WERI-Rb-1 (cell line): ENCODE data around the gene MAL.

Source experiments
- DNase-seq: peaks from one replicate; pipeline ENCODE4 v3.0.0-alpha.2; 2020
- H3K27ac ChIP-seq: fragments of 250-450 bp; sonication (Bioruptor Pico); 2 replicates; pipeline ENCODE4 v1.5.1; 2020; ENCODE audit warnings: mild to moderate bottlenecking, moderate library complexity
- H3K27me3 ChIP-seq: fragments of 250-450 bp; sonication (Bioruptor Pico); 2 replicates; pipeline ENCODE4 v1.5.1; 2021; ENCODE audit warnings: mild to moderate bottlenecking, low read depth, moderate library complexity; ENCODE audit not compliant: insufficient read depth, severe bottlenecking
- H3K36me3 ChIP-seq: fragments of 250-450 bp; sonication (Bioruptor Pico); 2 replicates; pipeline ENCODE4 v1.5.1; 2020; ENCODE audit warnings: mild to moderate bottlenecking, moderate library complexity
- H3K4me3 ChIP-seq: 2 replicates; pipeline ENCODE4 v1.5.1; 2011; ENCODE audit warnings: low read depth, mild to moderate bottlenecking, control low read depth, low read length
- H3K9me3 ChIP-seq: fragments of 250-450 bp; sonication (Bioruptor Pico); 2 replicates; pipeline ENCODE4 v1.5.1; 2021; ENCODE audit warnings: mild to moderate bottlenecking, moderate library complexity; ENCODE audit not compliant: severe bottlenecking
- TF ChIP-seq, protein P1 (sequence below): IDR thresholded peaks from 2 replicates; pipeline ENCODE4 v1.5.1; 2011; ENCODE audit warnings: low read depth, mild to moderate bottlenecking, control low read depth, inconsistent platforms, low read length

MAL gene

DNA sequence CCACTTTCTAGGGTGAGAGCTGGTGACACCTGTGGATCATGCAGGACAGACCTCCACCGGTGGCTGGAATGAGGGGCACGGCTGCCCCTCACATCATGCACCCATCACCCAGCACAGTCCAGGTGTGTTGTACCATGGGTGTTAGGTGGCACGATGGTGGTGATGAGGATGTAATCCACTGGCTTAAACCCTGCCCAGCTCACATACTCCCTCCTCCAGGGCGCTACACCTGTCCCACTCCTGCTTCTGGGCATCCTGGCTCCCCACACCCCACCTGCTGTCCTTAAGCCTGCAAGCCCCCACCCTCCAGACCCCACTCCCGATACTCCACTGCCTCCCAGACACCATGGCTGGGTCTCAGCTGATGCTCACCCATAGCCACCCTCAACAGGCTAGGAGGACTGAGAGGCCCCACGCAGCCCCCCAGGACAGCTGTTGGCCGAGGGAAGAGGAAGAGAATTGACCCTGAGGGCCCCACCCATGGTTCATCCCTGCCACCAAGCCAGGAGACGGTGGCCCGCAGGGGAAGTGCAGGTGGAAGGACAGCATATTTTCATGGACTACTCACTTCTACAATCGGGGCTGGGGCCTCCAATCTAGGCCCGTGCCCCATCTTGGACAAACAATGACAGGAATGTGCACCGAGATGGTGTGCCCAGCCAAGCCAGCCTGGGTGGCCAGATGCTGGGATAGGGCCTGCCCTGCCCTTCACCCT lies 34.3 kb downstream of the MAL start:
- Histone ChIP-seq H3K36me3 (no peaks in the 10 kb centered on the region), H3K9me3 (no peaks in the 10 kb centered on the region), H3K4me3 (no peak overlapping the region), H3K27ac (no peak overlapping the region), H3K27me3 (no peaks in the 10 kb centered on the region)
- TF ChIP-seq, protein P1, sequence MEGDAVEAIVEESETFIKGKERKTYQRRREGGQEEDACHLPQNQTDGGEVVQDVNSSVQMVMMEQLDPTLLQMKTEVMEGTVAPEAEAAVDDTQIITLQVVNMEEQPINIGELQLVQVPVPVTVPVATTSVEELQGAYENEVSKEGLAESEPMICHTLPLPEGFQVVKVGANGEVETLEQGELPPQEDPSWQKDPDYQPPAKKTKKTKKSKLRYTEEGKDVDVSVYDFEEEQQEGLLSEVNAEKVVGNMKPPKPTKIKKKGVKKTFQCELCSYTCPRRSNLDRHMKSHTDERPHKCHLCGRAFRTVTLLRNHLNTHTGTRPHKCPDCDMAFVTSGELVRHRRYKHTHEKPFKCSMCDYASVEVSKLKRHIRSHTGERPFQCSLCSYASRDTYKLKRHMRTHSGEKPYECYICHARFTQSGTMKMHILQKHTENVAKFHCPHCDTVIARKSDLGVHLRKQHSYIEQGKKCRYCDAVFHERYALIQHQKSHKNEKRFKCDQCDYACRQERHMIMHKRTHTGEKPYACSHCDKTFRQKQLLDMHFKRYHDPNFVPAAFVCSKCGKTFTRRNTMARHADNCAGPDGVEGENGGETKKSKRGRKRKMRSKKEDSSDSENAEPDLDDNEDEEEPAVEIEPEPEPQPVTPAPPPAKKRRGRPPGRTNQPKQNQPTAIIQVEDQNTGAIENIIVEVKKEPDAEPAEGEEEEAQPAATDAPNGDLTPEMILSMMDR, result no peak
- DNase-seq, result no peak

- Histone ChIP-seq H3K4me3 (no peak overlapping the region), H3K27me3 (no peaks in the 10 kb centered on the region), H3K27ac (no peak overlapping the region), H3K36me3 (no peaks in the 10 kb centered on the region), H3K9me3 (no peaks in the 10 kb centered on the region)
- TF ChIP-seq, protein P1, result no peak
- no peak for DNase-seq
Observed at GRCh38 chr2:95060446-95061118, 35.1 kb downstream of the MAL start.

- H3K36me3 ChIP-seq, result no peaks in the 10 kb centered on the region
- no peaks in the 10 kb centered on the region for H3K27me3 ChIP-seq
- TF ChIP-seq, protein P1, result no peak
- DNase-seq, result no peak
- H3K9me3 ChIP-seq, result no peaks in the 10 kb centered on the region
- H3K27ac ChIP-seq, result no peak overlapping the region
- H3K4me3 ChIP-seq, result no peak overlapping the region
Observed at GRCh38 chr2:95061119-95061512, 35.6 kb downstream of the MAL start.

GRCh38 chr2:95061601-95062183 lies 36.2 kb downstream of the MAL start:
- Histone ChIP-seq H3K27me3 (no peaks in the 10 kb centered on the region), H3K9me3 (no peaks in the 10 kb centered on the region), H3K27ac (no peak overlapping the region), H3K4me3 (no peak overlapping the region), H3K36me3 (no peaks in the 10 kb centered on the region)
- TF ChIP-seq, protein P1, result no peak
- no peak for DNase-seq

- Histone ChIP-seq H3K4me3 (no peak overlapping the region), H3K9me3 (no peaks in the 10 kb centered on the region), H3K36me3 (no peaks in the 10 kb centered on the region), H3K27me3 (no peaks in the 10 kb centered on the region), H3K27ac (no peak overlapping the region)
- TF ChIP-seq, protein P1, result no peak
- DNase-seq, result no peak
Observed at GRCh38 chr2:95062242-95063085, 37.0 kb downstream of the MAL start.
